ENCODE data around the gene ALG12. TPM values are rescaled to one million over a fixed set of nuclear protein-coding genes. Genes with fewer than 3 reads are reported as not detected.
A peak's percentile ranks its signal among the peaks of the same experiment; 100 is the strongest.

Gene ALG12
- total and polyA plus RNA-seq, 2 of the 13 experiments (the other 11 are each of a cell fraction or from before 2014, with no cell fraction given) = 7.8 to 15.8 TPM

DNA sequence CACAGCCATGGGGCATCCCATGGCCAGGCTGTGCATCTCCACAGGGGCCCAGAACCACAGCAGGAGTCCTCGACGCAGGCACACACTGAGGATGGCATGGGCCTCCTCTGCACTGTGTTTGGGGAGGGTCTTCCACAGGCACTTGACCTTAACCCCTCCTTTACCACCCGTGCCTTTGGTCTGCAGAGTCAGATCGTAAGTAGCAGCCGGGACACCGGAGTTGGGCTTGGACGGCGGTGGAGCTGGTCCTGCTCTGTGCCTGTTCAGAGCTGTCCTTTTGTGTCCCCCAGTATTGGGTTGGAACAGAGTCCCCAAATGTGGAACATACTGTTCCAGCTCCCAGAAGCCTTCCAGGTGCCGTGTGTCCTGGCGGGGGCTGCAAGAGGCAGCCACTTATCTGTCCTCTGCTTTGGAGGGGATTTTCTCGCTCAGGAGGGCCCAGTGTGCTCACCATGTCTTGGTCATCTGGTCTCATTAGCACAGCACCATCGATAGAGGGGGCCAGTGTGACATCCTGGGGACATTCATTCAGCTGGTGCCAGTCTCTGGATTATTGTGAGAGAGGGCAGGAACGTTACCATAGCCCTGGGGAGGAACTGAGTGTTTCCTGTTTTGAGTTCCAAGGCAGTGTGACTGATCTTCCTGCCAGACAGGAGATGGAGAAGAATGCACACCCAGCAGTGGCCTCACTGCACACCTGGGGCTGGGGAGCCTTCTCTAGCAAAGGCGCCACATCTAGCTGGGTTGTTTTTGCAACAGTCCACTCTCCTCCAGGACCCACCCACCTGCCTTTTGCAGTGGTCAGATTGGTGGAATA lies 12.6 kb upstream of the ALG12 start (continued):
- TF ChIP-seq NFYC (CRISPR knock-in tag; IDR thresholded peaks at IDR 0.05) (no peak), GABPB1 (CRISPR knock-in tag; IDR thresholded peaks at IDR 0.05) (peak; percentile 18; the same call in 1 of the 2 replicates), ZNF460 (CRISPR knock-in tag; IDR thresholded peaks at IDR 0.05; ENCODE audit: borderline replicate concordance) (no peak), ZNF274 (CRISPR knock-in tag; IDR thresholded peaks at IDR 0.05) (0 out of 2 replicates have a peak, but pooled peaks have one; percentile 23), STAG1 (CRISPR knock-in tag; IDR thresholded peaks at IDR 0.05) (peak; percentile 96), SCMH1 (CRISPR knock-in tag; IDR thresholded peaks at IDR 0.05; ENCODE audit: borderline replicate concordance) (no peak), ZNF331 (CRISPR knock-in tag; IDR thresholded peaks at IDR 0.05) (peak; percentile 32; the same call in 1 of the 2 replicates), ETV5 (CRISPR knock-in tag; IDR thresholded peaks at IDR 0.05; ENCODE audit: borderline replicate concordance) (peak; percentile 39), MIXL1 (CRISPR knock-in tag; IDR thresholded peaks at IDR 0.05) (peak; percentile 89), ZNF781 (CRISPR knock-in tag; IDR thresholded peaks at IDR 0.05; ENCODE audit: borderline replicate concordance, not compliant biosample characterization) (no peak), TGIF2 (CRISPR knock-in tag; IDR thresholded peaks at IDR 0.05) (0 out of 2 replicates have a peak, but pooled peaks have one; percentile 41), RARA (CRISPR knock-in tag; IDR thresholded peaks at IDR 0.05) (peak; percentile 23; the same call in 1 of the 2 replicates), DR1 (CRISPR knock-in tag; IDR thresholded peaks at IDR 0.05) (no peak), ELF3 (CRISPR knock-in tag; IDR thresholded peaks at IDR 0.05) (peak; percentile 63; the same call in 1 of the 2 replicates), HMG20A (CRISPR knock-in tag; IDR thresholded peaks at IDR 0.05; ENCODE audit: borderline replicate concordance) (peak; percentile 28; the same call in 1 of the 2 replicates), ZNF326 (CRISPR knock-in tag; IDR thresholded peaks at IDR 0.05; ENCODE audit: borderline replicate concordance) (0 out of 2 replicates have a peak, but pooled peaks have one; percentile 44)
- TF ChIP-seq, protein P1, sequence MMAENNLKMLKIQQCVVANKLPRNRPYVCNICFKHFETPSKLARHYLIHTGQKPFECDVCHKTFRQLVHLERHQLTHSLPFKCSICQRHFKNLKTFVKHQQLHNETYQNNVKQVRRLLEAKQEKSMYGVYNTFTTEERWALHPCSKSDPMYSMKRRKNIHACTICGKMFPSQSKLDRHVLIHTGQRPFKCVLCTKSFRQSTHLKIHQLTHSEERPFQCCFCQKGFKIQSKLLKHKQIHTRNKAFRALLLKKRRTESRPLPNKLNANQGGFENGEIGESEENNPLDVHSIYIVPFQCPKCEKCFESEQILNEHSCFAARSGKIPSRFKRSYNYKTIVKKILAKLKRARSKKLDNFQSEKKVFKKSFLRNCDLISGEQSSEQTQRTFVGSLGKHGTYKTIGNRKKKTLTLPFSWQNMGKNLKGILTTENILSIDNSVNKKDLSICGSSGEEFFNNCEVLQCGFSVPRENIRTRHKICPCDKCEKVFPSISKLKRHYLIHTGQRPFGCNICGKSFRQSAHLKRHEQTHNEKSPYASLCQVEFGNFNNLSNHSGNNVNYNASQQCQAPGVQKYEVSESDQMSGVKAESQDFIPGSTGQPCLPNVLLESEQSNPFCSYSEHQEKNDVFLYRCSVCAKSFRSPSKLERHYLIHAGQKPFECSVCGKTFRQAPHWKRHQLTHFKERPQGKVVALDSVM (CRISPR knock-in tag; IDR thresholded peaks at IDR 0.05) = 0 out of 2 replicates have a peak, but pooled peaks have one; percentile 9
- TF ChIP-seq, protein P2, sequence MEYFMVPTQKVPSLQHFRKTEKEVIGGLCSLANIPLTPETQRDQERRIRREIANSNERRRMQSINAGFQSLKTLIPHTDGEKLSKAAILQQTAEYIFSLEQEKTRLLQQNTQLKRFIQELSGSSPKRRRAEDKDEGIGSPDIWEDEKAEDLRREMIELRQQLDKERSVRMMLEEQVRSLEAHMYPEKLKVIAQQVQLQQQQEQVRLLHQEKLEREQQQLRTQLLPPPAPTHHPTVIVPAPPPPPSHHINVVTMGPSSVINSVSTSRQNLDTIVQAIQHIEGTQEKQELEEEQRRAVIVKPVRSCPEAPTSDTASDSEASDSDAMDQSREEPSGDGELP (IDR thresholded peaks at IDR 0.05; ENCODE audit: borderline replicate concordance, low read depth) = peak; percentile 85; the same call in 1 of the 2 replicates
- TF ChIP-seq, protein P3, sequence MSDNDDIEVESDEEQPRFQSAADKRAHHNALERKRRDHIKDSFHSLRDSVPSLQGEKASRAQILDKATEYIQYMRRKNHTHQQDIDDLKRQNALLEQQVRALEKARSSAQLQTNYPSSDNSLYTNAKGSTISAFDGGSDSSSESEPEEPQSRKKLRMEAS (IDR thresholded peaks at IDR 0.05) = peak; percentile 27; the same call in 1 of the 2 replicates
- TF ChIP-seq, protein P4, sequence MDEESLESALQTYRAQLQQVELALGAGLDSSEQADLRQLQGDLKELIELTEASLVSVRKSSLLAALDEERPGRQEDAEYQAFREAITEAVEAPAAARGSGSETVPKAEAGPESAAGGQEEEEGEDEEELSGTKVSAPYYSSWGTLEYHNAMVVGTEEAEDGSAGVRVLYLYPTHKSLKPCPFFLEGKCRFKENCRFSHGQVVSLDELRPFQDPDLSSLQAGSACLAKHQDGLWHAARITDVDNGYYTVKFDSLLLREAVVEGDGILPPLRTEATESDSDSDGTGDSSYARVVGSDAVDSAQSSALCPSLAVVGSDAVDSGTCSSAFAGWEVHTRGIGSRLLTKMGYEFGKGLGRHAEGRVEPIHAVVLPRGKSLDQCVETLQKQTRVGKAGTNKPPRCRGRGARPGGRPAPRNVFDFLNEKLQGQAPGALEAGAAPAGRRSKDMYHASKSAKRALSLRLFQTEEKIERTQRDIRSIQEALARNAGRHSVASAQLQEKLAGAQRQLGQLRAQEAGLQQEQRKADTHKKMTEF (CRISPR knock-in tag; IDR thresholded peaks at IDR 0.05) = peak; percentile 62; the same call in 1 of the 2 replicates
